A549 treated with CORT108297 at 1 μM for 4 hours (cell line): Measurements from ENCODE around the gene KLF6. TPM values are rescaled to one million over a fixed set of nuclear protein-coding genes. Genes with fewer than 3 reads are reported as not detected.

Experiments
- total RNA-seq: library from RNA; stranded (reverse); fragments of 200-300 nt; extraction: Qiagen RNA extraction; gene quantifications from 5 replicates; pipeline ENCODE4 v1.2.3, GENCODE V29; 2022

Gene KLF6
- total RNA-seq = 64.2 to 117 TPM (median 105 TPM) in 5 replicates

GRCh38 chr10:3784510-3785250 is at the start of gene KLF6:
Gene KLF6 (minus strand): TSS chr10:3785209. CDS start chr10:3785014, 195 bp downstream.

